Duodenal mucosa (tissue), 2 donors: Measurements from ENCODE around the gene ADARB1.

Source experiments
- H3K27ac ChIP-seq: one replicate; pipeline ENCODE4 v1.7.0; 2013; ENCODE audit warnings: low read depth, low read length
- H3K27me3 ChIP-seq, 2 donors: one replicate each; pipeline ENCODE4 v1.7.0; 2013; ENCODE audit warnings: low read length in 2 of 2, control low read depth in 1 of 2; ENCODE audit not compliant: insufficient read depth in 2 of 2, control insufficient read depth in 1 of 2
- H3K36me3 ChIP-seq, 2 donors: one replicate each; pipeline ENCODE4 v1.7.0; 2013; ENCODE audit warnings: low read length in 2 of 2, control low read depth in 1 of 2; ENCODE audit not compliant: insufficient read depth in 2 of 2, control insufficient read depth in 1 of 2
- H3K4me1 ChIP-seq, 2 donors: one replicate each; pipeline ENCODE4 v1.7.0; 2013; ENCODE audit warnings: low read length in 2 of 2, control low read depth in 1 of 2; ENCODE audit not compliant: insufficient read depth in 2 of 2, control insufficient read depth in 1 of 2
- H3K4me3 ChIP-seq, 2 donors: one replicate each; pipeline ENCODE4 v1.7.0; 2013; ENCODE audit warnings: low read length in 2 of 2, low read depth in 1 of 2
- H3K9ac ChIP-seq, 2 donors: one replicate each; pipeline ENCODE4 v1.7.0; 2013; ENCODE audit warnings: low read length in 2 of 2, low read depth in 1 of 2
- H3K9me3 ChIP-seq, 2 donors: one replicate each; pipeline ENCODE4 v1.7.0; 2013; ENCODE audit warnings: low read length in 2 of 2, control low read depth in 1 of 2; ENCODE audit not compliant: control insufficient read depth in 1 of 2

Gene ADARB1

GRCh38 chr21:45160198-45160597 lies 85.8 kb downstream of the ADARB1 start:
- Histone ChIP-seq H3K4me3 (no peak overlapping the region), H3K4me1 (no peaks in the 10 kb centered on the region), H3K9me3 (no peaks in the 10 kb centered on the region), H3K36me3 (no peaks in the 10 kb centered on the region), H3K27me3 (no peaks in the 10 kb centered on the region), H3K9ac (no peak overlapping the region), H3K27ac (no peak overlapping the region)

GRCh38 chr21:45161038-45161945 lies 86.9 kb downstream of the ADARB1 start:
- Histone ChIP-seq H3K9ac (no peak overlapping the region), H3K4me3 (no peak overlapping the region), H3K36me3 (no peaks in the 10 kb centered on the region), H3K4me1 (no peaks in the 10 kb centered on the region), H3K9me3 (no peaks in the 10 kb centered on the region), H3K27ac (no peak overlapping the region), H3K27me3 (no peaks in the 10 kb centered on the region)

- Histone ChIP-seq H3K9me3 (no peaks in the 10 kb centered on the region), H3K36me3 (no peaks in the 10 kb centered on the region), H3K27me3 (no peaks in the 10 kb centered on the region), H3K27ac (no peak overlapping the region), H3K4me3 (no peak overlapping the region), H3K9ac (no peak overlapping the region), H3K4me1 (no peaks in the 10 kb centered on the region)
These were observed 87.7 kb downstream of the ADARB1 start for GRCh38 chr21:45162115-45162514.

- Histone ChIP-seq H3K27me3 (no peaks in the 10 kb centered on the region), H3K36me3 (no peaks in the 10 kb centered on the region), H3K4me1 (no peaks in the 10 kb centered on the region), H3K27ac (no peak overlapping the region), H3K9me3 (no peaks in the 10 kb centered on the region), H3K9ac (no peak overlapping the region), H3K4me3 (no peak overlapping the region)
These were observed 88.4 kb downstream of the ADARB1 start for GRCh38 chr21:45162809-45163208.

- no peaks in the 10 kb centered on the region for H3K4me1 ChIP-seq
- H3K27me3 ChIP-seq = no peaks in the 10 kb centered on the region
- no peak overlapping the region for H3K27ac ChIP-seq
- no peak overlapping the region for H3K9ac ChIP-seq
- no peaks in the 10 kb centered on the region for H3K36me3 ChIP-seq
- no peaks in the 10 kb centered on the region for H3K9me3 ChIP-seq
- no peak overlapping the region for H3K4me3 ChIP-seq
These were observed 89.2 kb downstream of the ADARB1 start for GRCh38 chr21:45163413-45164123.

- Histone ChIP-seq H3K9me3 (no peaks in the 10 kb centered on the region), H3K4me1 (no peaks in the 10 kb centered on the region), H3K36me3 (no peaks in the 10 kb centered on the region), H3K4me3 (no peak overlapping the region), H3K9ac (no peak overlapping the region), H3K27ac (no peak overlapping the region), H3K27me3 (no peaks in the 10 kb centered on the region)
These were observed 89.7 kb downstream of the ADARB1 start for GRCh38 chr21:45164124-45164511.

- H3K27me3 ChIP-seq = no peaks in the 10 kb centered on the region
- H3K9me3 ChIP-seq = no peaks in the 10 kb centered on the region
- no peaks in the 10 kb centered on the region for H3K36me3 ChIP-seq
- H3K4me1 ChIP-seq = no peaks in the 10 kb centered on the region
- no peak overlapping the region for H3K4me3 ChIP-seq
- H3K9ac ChIP-seq = no peak overlapping the region
- no peak overlapping the region for H3K27ac ChIP-seq
These were observed 90.5 kb downstream of the ADARB1 start for GRCh38 chr21:45164838-45165237.

GRCh38 chr21:45166931-45167330 lies 92.6 kb downstream of the ADARB1 start:
- no peak overlapping the region for H3K27ac ChIP-seq
- H3K9me3 ChIP-seq = no peaks in the 10 kb centered on the region
- H3K9ac ChIP-seq = no peak overlapping the region
- no peak overlapping the region for H3K4me3 ChIP-seq
- no peaks in the 10 kb centered on the region for H3K36me3 ChIP-seq
- H3K4me1 ChIP-seq = no peaks in the 10 kb centered on the region
- H3K27me3 ChIP-seq = no peaks in the 10 kb centered on the region

GRCh38 chr21:45167796-45168222 lies 93.4 kb downstream of the ADARB1 start:
- Histone ChIP-seq H3K27ac (no peak overlapping the region), H3K4me3 (no peak overlapping the region), H3K27me3 (no peaks in the 10 kb centered on the region), H3K4me1 (no peaks in the 10 kb centered on the region), H3K9me3 (no peaks in the 10 kb centered on the region), H3K9ac (no peak overlapping the region), H3K36me3 (no peaks in the 10 kb centered on the region)

- no peaks in the 10 kb centered on the region for H3K4me1 ChIP-seq
- H3K27me3 ChIP-seq = no peaks in the 10 kb centered on the region
- H3K27ac ChIP-seq = no peak overlapping the region
These were observed 94.1 kb downstream of the ADARB1 start for GRCh38 chr21:45168522-45168921.

More at GRCh38 chr21:45168522-45168921, 94.1 kb downstream of the ADARB1 start:
- Histone ChIP-seq H3K36me3 (no peaks in the 10 kb centered on the region), H3K4me3 (no peak overlapping the region), H3K9me3 (no peaks in the 10 kb centered on the region), H3K9ac (no peak overlapping the region)
